Neural crest cell (in vitro differentiated cells): Measurements from ENCODE around the gene LRRTM1. TPM values are rescaled to one million over a fixed set of nuclear protein-coding genes. Genes with fewer than 3 reads are reported as not detected.

Experiments used
- DNase-seq: peaks from one replicate; pipeline ENCODE4 v3.0.0; 2021; ENCODE audit warnings: low read depth, mixed read lengths, low spot score
- H3K27ac Mint-ChIP-seq: one replicate; pipeline ENCODE4 v1.8.0; 2021; ENCODE audit warnings: mild to moderate bottlenecking, mixed read lengths; ENCODE audit not compliant: unreplicated experiment
- H3K27me3 Mint-ChIP-seq: 2 replicates; pipeline ENCODE4 v1.8.0; 2021; ENCODE audit warnings: low read depth, mild to moderate bottlenecking, mixed read lengths
- H3K36me3 Mint-ChIP-seq: 2 replicates; pipeline ENCODE4 v1.8.0; 2021; ENCODE audit warnings: low read depth, mild to moderate bottlenecking, mixed read lengths
- H3K4me1 Mint-ChIP-seq: 2 replicates; pipeline ENCODE4 v1.8.0; 2021; ENCODE audit warnings: mixed read lengths
- H3K4me3 Mint-ChIP-seq: one replicate; pipeline ENCODE4 v1.8.0; 2021; ENCODE audit warnings: mild to moderate bottlenecking, mixed read lengths
- H3K9me3 Mint-ChIP-seq: 2 replicates; pipeline ENCODE4 v1.8.0; 2021; ENCODE audit warnings: mixed read lengths
- CTCF ChIP-seq: fragments of 200-600 bp; sonication (generic); conservative IDR thresholded peaks from 2 replicates; pipeline ENCODE4 v1.5.0; 2021; ENCODE audit warnings: antibody characterized with exemption, mild to moderate bottlenecking
- total RNA-seq: library from RNA; stranded (reverse); gene quantifications from 2 replicates; pipeline ENCODE4 v1.2.1, GENCODE V29; 2021

LRRTM1 gene
- total RNA-seq, 1 donor from 2014 or later, result 1.4 TPM

- Mint-ChIP-seq H3K27ac (no peak overlapping the region), H3K9me3 (no peaks in the 10 kb centered on the region), H3K36me3 (no peaks in the 10 kb centered on the region), H3K4me3 (no peak overlapping the region), H3K27me3 (peaks cover 2% of the 10 kb centered on the region), H3K4me1 (no peaks in the 10 kb centered on the region)
- no peak for TF ChIP-seq CTCF
- DNase-seq, result no peak
Observed at GRCh38 chr2:80328159-80328571, 23.6 kb upstream of the LRRTM1 start.

- Mint-ChIP-seq H3K27ac (no peak overlapping the region), H3K9me3 (no peaks in the 10 kb centered on the region), H3K27me3 (peaks cover 7% of the 10 kb centered on the region), H3K4me1 (peaks cover 4% of the 10 kb centered on the region), H3K4me3 (no peak overlapping the region), H3K36me3 (no peaks in the 10 kb centered on the region)
- no peak for DNase-seq
- TF ChIP-seq CTCF, result no peak
Observed at GRCh38 chr2:80326861-80327260, 22.3 kb upstream of the LRRTM1 start.

- Mint-ChIP-seq H3K4me3 (no peak overlapping the region), H3K36me3 (no peaks in the 10 kb centered on the region), H3K9me3 (no peaks in the 10 kb centered on the region), H3K27ac (no peak overlapping the region), H3K27me3 (peaks cover 11% of the 10 kb centered on the region), H3K4me1 (peaks cover 4% of the 10 kb centered on the region)
- no peak for DNase-seq
- peak; percentile 66 for TF ChIP-seq CTCF
Observed at GRCh38 chr2:80326214-80326613, 21.7 kb upstream of the LRRTM1 start.

- no peak overlapping the region for H3K27ac Mint-ChIP-seq
- TF ChIP-seq CTCF, result no peak
- no peak for DNase-seq
- no peaks in the 10 kb centered on the region for H3K9me3 Mint-ChIP-seq
- H3K4me1 Mint-ChIP-seq, result peaks cover 4% of the 10 kb centered on the region
- no peak overlapping the region for H3K4me3 Mint-ChIP-seq
- H3K27me3 Mint-ChIP-seq, result peaks cover 15% of the 10 kb centered on the region
- H3K36me3 Mint-ChIP-seq, result no peaks in the 10 kb centered on the region
Observed at GRCh38 chr2:80324525-80324924, 20.0 kb upstream of the LRRTM1 start.

GRCh38 chr2:80323610-80324009 lies 19.1 kb upstream of the LRRTM1 start:
- TF ChIP-seq CTCF, result peak; percentile 25
- Mint-ChIP-seq H3K4me1 (peaks cover 4% of the 10 kb centered on the region), H3K36me3 (no peaks in the 10 kb centered on the region), H3K4me3 (no peak overlapping the region), H3K9me3 (no peaks in the 10 kb centered on the region), H3K27ac (no peak overlapping the region), H3K27me3 (peaks cover 15% of the 10 kb centered on the region)
- no peak for DNase-seq

GRCh38 chr2:80322958-80323357 lies 18.4 kb upstream of the LRRTM1 start:
- Mint-ChIP-seq H3K9me3 (no peaks in the 10 kb centered on the region), H3K27me3 (peaks cover 16% of the 10 kb centered on the region), H3K36me3 (no peaks in the 10 kb centered on the region), H3K4me1 (peaks cover 4% of the 10 kb centered on the region), H3K4me3 (no peak overlapping the region), H3K27ac (no peak overlapping the region)
- DNase-seq, result no peak
- no peak for TF ChIP-seq CTCF
